ENCODE measurements around the gene ZIC3.

- TF ChIP-seq POLR2AphosphoS2 (IDR thresholded peaks at IDR 0.05; ENCODE audit: low read depth, low read length) (no peak), CTCF (IDR thresholded peaks at IDR 0.05 in 2 of 3, conservative IDR thresholded peaks at IDR 0.05 in 1 of 3; ENCODE audit: control insufficient read depth in 2 of 3, extremely low read depth in 1 of 3, insufficient read depth in 1 of 3, low read depth in 3 of 3, low read length in 3 of 3) (no peak), ELK1 (IDR thresholded peaks at IDR 0.05; ENCODE audit: low read depth, low read length) (no peak), TAF1 (IDR thresholded peaks at IDR 0.05; ENCODE audit: borderline replicate concordance, low read depth, low read length) (no peak), RFX5 (IDR thresholded peaks at IDR 0.05; ENCODE audit: low read depth, low read length) (no peak), POLR2AphosphoS5 (IDR thresholded peaks at IDR 0.05; ENCODE audit: low read length) (no peak), GATAD2B (conservative IDR thresholded peaks at IDR 0.05; ENCODE audit: low read depth) (no peak)
These were observed 16.9 kb upstream of the ZIC3 start for GRCh38 chrX:137549073-137549472.

All from GM12878 (cell line).